Progenitor cell of endocrine pancreas (in vitro differentiated cells): ENCODE results near the gene CDH6. TPM values are rescaled to one million over a fixed set of nuclear protein-coding genes. Genes with fewer than 3 reads are reported as not detected.

Source experiments
- DNase-seq: peaks from one replicate; pipeline ENCODE4 v3.0.0; 2021; ENCODE audit warnings: low spot score; ENCODE audit not compliant: unreplicated experiment
- H3K27ac Mint-ChIP-seq: 2 replicates; pipeline ENCODE4 v1.8.0; 2021; ENCODE audit warnings: mild to moderate bottlenecking, moderate library complexity, mixed read lengths
- H3K27me3 Mint-ChIP-seq: 2 replicates; pipeline ENCODE4 v1.8.0; 2021; ENCODE audit warnings: mixed read lengths
- H3K36me3 Mint-ChIP-seq: 2 replicates; pipeline ENCODE4 v1.8.0; 2022; ENCODE audit warnings: mixed read lengths; ENCODE audit not compliant: insufficient read depth
- H3K4me1 Mint-ChIP-seq: 2 replicates; pipeline ENCODE4 v1.8.0; 2021; ENCODE audit warnings: low read depth, mixed read lengths
- H3K4me3 Mint-ChIP-seq: 2 replicates; pipeline ENCODE4 v1.8.0; 2021; ENCODE audit warnings: low read depth, mild to moderate bottlenecking, moderate library complexity, mixed read lengths
- H3K9me3 Mint-ChIP-seq: 2 replicates; pipeline ENCODE4 v1.8.0; 2021; ENCODE audit warnings: low read depth, mixed read lengths
- total RNA-seq: library from RNA; stranded (reverse); gene quantifications from 2 replicates; pipeline ENCODE4 v1.2.1, GENCODE V29; 2021
- TF ChIP-seq, protein P1 (sequence below): fragments of 200-600 bp; sonication (generic); IDR thresholded peaks from one replicate; pipeline ENCODE4 v1.5.0; 2021; ENCODE audit warnings: antibody characterized with exemption, mild to moderate bottlenecking; ENCODE audit not compliant: unreplicated experiment

Gene CDH6
- total RNA-seq, 1 donor from 2014 or later: 132 TPM

DNA sequence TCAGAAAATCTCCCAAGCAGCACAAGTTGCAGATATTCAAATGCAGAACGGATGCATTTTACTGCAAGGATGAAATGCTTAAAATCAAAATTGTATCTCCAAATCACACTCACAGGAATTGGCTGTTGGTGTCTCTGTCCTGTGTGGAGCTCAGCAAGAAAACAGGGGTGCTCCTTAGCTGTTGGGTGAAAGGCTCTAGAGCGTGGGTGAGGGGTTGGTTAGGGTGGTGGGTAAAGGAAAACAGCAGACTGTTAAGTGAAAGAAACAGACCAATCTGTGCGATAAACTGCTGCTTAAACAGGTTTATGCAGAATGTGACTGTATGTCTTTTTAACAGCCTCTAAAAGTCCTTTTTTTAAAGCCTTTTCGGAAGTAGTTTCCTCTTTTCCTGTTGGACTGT lies 19.8 kb downstream of the CDH6 start:
- H3K36me3 Mint-ChIP-seq: no peaks in the 10 kb centered on the region
- H3K27ac Mint-ChIP-seq: peak overlapping the region; percentile 97
- DNase-seq: no peak
- no peaks in the 10 kb centered on the region for H3K9me3 Mint-ChIP-seq
- TF ChIP-seq, protein P1, sequence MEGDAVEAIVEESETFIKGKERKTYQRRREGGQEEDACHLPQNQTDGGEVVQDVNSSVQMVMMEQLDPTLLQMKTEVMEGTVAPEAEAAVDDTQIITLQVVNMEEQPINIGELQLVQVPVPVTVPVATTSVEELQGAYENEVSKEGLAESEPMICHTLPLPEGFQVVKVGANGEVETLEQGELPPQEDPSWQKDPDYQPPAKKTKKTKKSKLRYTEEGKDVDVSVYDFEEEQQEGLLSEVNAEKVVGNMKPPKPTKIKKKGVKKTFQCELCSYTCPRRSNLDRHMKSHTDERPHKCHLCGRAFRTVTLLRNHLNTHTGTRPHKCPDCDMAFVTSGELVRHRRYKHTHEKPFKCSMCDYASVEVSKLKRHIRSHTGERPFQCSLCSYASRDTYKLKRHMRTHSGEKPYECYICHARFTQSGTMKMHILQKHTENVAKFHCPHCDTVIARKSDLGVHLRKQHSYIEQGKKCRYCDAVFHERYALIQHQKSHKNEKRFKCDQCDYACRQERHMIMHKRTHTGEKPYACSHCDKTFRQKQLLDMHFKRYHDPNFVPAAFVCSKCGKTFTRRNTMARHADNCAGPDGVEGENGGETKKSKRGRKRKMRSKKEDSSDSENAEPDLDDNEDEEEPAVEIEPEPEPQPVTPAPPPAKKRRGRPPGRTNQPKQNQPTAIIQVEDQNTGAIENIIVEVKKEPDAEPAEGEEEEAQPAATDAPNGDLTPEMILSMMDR: no peak
- peak overlapping the region; percentile 74 for H3K4me3 Mint-ChIP-seq
- no peaks in the 10 kb centered on the region for H3K27me3 Mint-ChIP-seq
- peaks cover 56% of the 10 kb centered on the region for H3K4me1 Mint-ChIP-seq

DNA sequence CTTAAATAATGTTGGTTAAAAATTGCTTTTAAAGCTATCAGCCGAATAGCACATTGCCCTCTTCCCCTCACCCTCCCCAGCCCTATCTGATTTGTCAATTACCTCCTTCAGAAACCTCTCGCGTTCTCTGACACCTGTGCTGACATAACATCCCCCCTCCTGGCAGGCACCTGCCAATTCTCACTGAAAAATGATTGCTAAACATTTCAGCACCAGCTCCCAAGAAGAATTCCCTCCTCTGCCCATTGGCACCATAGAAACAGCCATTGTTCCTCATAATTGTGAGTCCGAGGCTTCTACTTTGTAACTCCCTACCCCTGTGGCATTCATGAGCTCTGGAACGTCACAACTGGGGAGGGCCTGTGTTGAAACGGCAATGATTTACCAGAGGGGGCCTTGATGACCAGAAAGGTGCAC lies 20.2 kb downstream of the CDH6 start:
- peak overlapping the region; percentile 74 for H3K4me3 Mint-ChIP-seq
- peak overlapping the region; percentile 97 for H3K27ac Mint-ChIP-seq

DNA sequence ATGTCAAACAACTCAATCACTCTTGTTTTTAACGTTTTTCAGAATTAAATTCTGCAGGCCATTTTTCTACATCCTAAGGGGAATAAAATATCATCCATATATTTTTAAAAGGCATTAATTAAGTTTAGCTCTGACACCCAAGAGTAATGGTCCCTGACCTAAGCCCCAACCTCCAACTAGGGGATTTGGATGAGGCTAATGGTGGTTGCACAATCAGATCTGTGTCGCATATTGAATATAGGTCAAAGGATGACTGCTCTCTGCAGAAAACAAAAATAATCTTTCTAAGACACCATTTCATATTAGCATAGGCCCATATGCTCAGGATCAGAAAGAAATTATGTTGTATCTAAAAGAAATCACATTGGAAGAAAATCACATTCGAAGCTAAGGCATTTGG lies 20.7 kb downstream of the CDH6 start:
- DNase-seq: no peak
- Mint-ChIP-seq H3K27me3 (no peaks in the 10 kb centered on the region), H3K9me3 (no peaks in the 10 kb centered on the region), H3K4me3 (peak overlapping the region; percentile 74), H3K27ac (peak overlapping the region; percentile 97), H3K4me1 (peaks cover 65% of the 10 kb centered on the region), H3K36me3 (peaks cover 5% of the 10 kb centered on the region)
- TF ChIP-seq, protein P1: no peak

More for the DNA sequence above, 20.2 kb downstream of the CDH6 start:
- peaks cover under 1% of the 10 kb centered on the region for H3K36me3 Mint-ChIP-seq
- H3K4me1 Mint-ChIP-seq: peaks cover 60% of the 10 kb centered on the region
- TF ChIP-seq, protein P1: no peak
- DNase-seq: peak; percentile 28
- no peaks in the 10 kb centered on the region for H3K27me3 Mint-ChIP-seq
- H3K9me3 Mint-ChIP-seq: no peaks in the 10 kb centered on the region

DNA sequence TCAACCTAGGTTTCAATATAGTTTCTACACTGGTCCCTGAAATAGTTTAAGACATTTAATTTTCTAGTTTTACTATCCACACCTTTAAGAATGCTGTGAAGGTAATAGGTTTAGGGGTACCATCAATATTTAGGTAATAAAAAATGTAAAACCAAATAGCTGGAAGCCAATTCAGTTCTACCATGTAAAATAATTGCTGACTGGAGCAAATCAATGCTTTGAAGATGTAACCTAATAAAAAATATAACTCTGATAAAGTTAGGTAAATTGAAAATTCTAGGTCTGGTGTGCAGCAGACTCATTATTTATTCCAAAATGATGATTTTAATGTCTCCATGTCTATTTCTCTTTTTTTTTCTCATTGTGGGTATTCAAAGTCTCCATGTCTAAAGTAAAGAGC lies 21.8 kb downstream of the CDH6 start:
- H3K4me3 Mint-ChIP-seq: no peak overlapping the region
- H3K27ac Mint-ChIP-seq: peak overlapping the region; percentile 89

DNA sequence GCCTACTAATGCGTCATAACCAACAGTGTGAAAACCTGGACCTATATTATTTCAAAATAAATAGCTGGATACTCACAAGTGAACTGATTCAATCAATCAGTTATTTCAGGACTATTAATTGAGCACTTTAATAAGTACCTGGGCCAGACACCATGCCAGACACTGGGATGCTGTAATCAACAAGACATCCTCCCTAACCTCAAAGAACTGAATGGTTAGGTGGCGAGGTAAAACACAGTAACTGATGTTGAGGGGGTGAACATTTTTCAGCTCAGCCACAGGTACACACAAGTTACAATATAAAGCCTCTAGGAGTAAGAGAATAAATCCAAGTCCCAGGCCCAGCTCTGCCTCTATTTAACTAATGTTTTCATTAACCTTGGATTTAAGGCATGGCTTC lies 24.0 kb downstream of the CDH6 start:
- no peaks in the 10 kb centered on the region for H3K27me3 Mint-ChIP-seq
- H3K36me3 Mint-ChIP-seq: peaks cover 7% of the 10 kb centered on the region

More for the DNA sequence above, 21.8 kb downstream of the CDH6 start:
- Mint-ChIP-seq H3K27me3 (no peaks in the 10 kb centered on the region), H3K4me1 (peaks cover 68% of the 10 kb centered on the region), H3K9me3 (peaks cover under 1% of the 10 kb centered on the region), H3K36me3 (peaks cover 5% of the 10 kb centered on the region)
- TF ChIP-seq, protein P1: no peak
- DNase-seq: no peak

More for the DNA sequence above, 24.0 kb downstream of the CDH6 start:
- Mint-ChIP-seq H3K4me1 (peaks cover 77% of the 10 kb centered on the region), H3K27ac (no peak overlapping the region), H3K4me3 (no peak overlapping the region), H3K9me3 (peaks cover 3% of the 10 kb centered on the region)
- no peak for DNase-seq
- TF ChIP-seq, protein P1: no peak
